H1 (cell line): ENCODE results near the gene MAML3. TPM values are rescaled to one million over a fixed set of nuclear protein-coding genes. Genes with fewer than 3 reads are reported as not detected.

Experiments
- CTCF ChIA-PET: fragments of 300-600 bp; sonication (Branson Sonifier 250); formaldehyde crosslinking; loops from one replicate; lab custom pipeline; 2021; ENCODE audit not compliant: partially characterized antibody; lab: Charles Lee
- POLR2A ChIA-PET: fragments of 300-600 bp; sonication (Branson Sonifier 250); formaldehyde crosslinking; loops from one replicate; lab custom pipeline; 2021; ENCODE audit warnings: inconsistent platforms; ENCODE audit not compliant: partially characterized antibody; lab: Charles Lee
- DNase-seq, 2 experiments: peaks; one replicate each; pipeline versions ENCODE4 v3.0.0 to v3.0.0-alpha.2; 2010 to 2022; ENCODE audit warnings: low spot score in 2 of 2, low read depth in 1 of 2, mixed read lengths in 1 of 2
- FAIRE-seq: peaks from 2 replicates; lab custom pipeline; 2011; peaks lifted over from hg19 to GRCh38; lab: Jason Lieb, UNC
- H2AFZ ChIP-seq: 2 replicates; pipeline ENCODE4 v1.8.1; 2012; ENCODE audit warnings: low read length, inconsistent platforms
- H2AK5ac ChIP-seq: 2 replicates; pipeline ENCODE4 v1.6.1; 2013; ENCODE audit warnings: low read depth, low read length
- H2BK120ac ChIP-seq: replicated peaks from 2 replicates; pipeline ENCODE3; 2013; ENCODE audit warnings: low read depth, low read length, inconsistent platforms
- H2BK12ac ChIP-seq: 2 replicates; pipeline ENCODE4 v1.6.1; 2013; ENCODE audit warnings: low read depth, low read length
- H2BK15ac ChIP-seq: 2 replicates; pipeline ENCODE4 v1.6.1; 2013; ENCODE audit warnings: low read length
- H2BK20ac ChIP-seq: 2 replicates; pipeline ENCODE4 v1.6.1; 2013; ENCODE audit warnings: low read length
- H2BK5ac ChIP-seq: 2 replicates; pipeline ENCODE4 v1.6.1; 2013; ENCODE audit warnings: low read depth, low read length
- H3K14ac ChIP-seq: 2 replicates; pipeline ENCODE4 v1.6.1; 2013; ENCODE audit warnings: inconsistent platforms; ENCODE audit not compliant: insufficient read length
- H3K18ac ChIP-seq: 2 replicates; pipeline ENCODE4 v1.6.1; 2013; ENCODE audit warnings: low read length; ENCODE audit errors: extremely low read depth
- H3K23ac ChIP-seq: 2 replicates; pipeline ENCODE4 v1.6.1; 2013; ENCODE audit warnings: inconsistent platforms; ENCODE audit not compliant: insufficient read length
- H3K23me2 ChIP-seq: 2 replicates; pipeline ENCODE4 v1.6.1; 2013; ENCODE audit warnings: low read depth, low read length
- H3K27ac ChIP-seq: 2 replicates; pipeline ENCODE4 v1.6.1; 2011; ENCODE audit warnings: low read depth, low read length, inconsistent platforms
- H3K27me3 ChIP-seq, 4 experiments: replicated peaks in 1 of 4; 1 replicate in 1 of 4; 2 replicates in 3 of 4; pipeline versions ENCODE4 v1.6.1 to v1.8.1; 2011 to 2013; ENCODE audit warnings: low read length in 3 of 4, mild to moderate bottlenecking in 3 of 4, inconsistent platforms in 2 of 4, mixed read lengths in 2 of 4, moderate library complexity in 1 of 4; ENCODE audit not compliant: control insufficient read depth in 3 of 4, insufficient read depth in 3 of 4; ENCODE audit errors: extremely low read depth in 1 of 4
- H3K36me3 ChIP-seq, 4 experiments: 2 replicates each; pipeline versions ENCODE4 v1.6.1 to v1.8.1; 2011 to 2013; ENCODE audit warnings: mild to moderate bottlenecking in 4 of 4, low read length in 3 of 4, moderate library complexity in 2 of 4, control low read depth in 1 of 4, inconsistent platforms in 1 of 4; ENCODE audit not compliant: insufficient read depth in 4 of 4, control insufficient read depth in 2 of 4
- H3K4ac ChIP-seq: replicated peaks from 2 replicates; pipeline ENCODE3; 2013; ENCODE audit warnings: low read length, low read depth, mixed read lengths, inconsistent platforms; ENCODE audit not compliant: insufficient read length
- H3K4me1 ChIP-seq, 4 experiments: replicated peaks in 1 of 4; 1 replicate in 1 of 4; 2 replicates in 3 of 4; pipeline versions ENCODE4 v1.6.1 to v1.8.1; 2011 to 2013; ENCODE audit warnings: low read length in 3 of 4, inconsistent platforms in 2 of 4, mixed read lengths in 1 of 4; ENCODE audit not compliant: insufficient read depth in 4 of 4, control insufficient read depth in 3 of 4
- H3K4me2 ChIP-seq, 2 experiments: 2 replicates each; pipeline versions ENCODE4 v1.6.1 to v1.8.1; 2011 to 2013; ENCODE audit warnings: low read depth in 2 of 2, low read length in 2 of 2, control low read depth in 1 of 2, inconsistent platforms in 1 of 2, mild to moderate bottlenecking in 1 of 2; ENCODE audit not compliant: insufficient read depth in 1 of 2
- H3K4me3 ChIP-seq, 4 experiments: fragments of 200-600, 300-600 bp in 1 of 4; sonication (generic), shearing (Covaris generic), sonication (Bioruptor Twin) in 1 of 4; 2 replicates each; pipeline versions ENCODE4 v1.5.1 to v1.8.1; 2011 to 2016; ENCODE audit warnings: low read length in 4 of 4, low read depth in 3 of 4, control low read depth in 2 of 4, inconsistent platforms in 2 of 4, mild to moderate bottlenecking in 2 of 4, mixed read lengths in 1 of 4, moderate library complexity in 1 of 4; ENCODE audit not compliant: insufficient read depth in 2 of 4; ENCODE audit errors: extremely low read depth in 1 of 4
- H3K56ac ChIP-seq: replicated peaks from 2 replicates; pipeline ENCODE3; 2013; ENCODE audit warnings: low read depth, mild to moderate bottlenecking, mixed read lengths, low read length, inconsistent platforms; ENCODE audit not compliant: insufficient read length
- H3K79me1 ChIP-seq: 2 replicates; pipeline ENCODE4 v1.6.1; 2013; ENCODE audit warnings: low read depth, low read length, control low read depth
- H3K79me2 ChIP-seq, 2 experiments: 2 replicates each; pipeline versions ENCODE4 v1.6.1 to v1.8.1; 2012 to 2013; ENCODE audit warnings: low read length in 2 of 2, mild to moderate bottlenecking in 2 of 2, inconsistent platforms in 1 of 2; ENCODE audit not compliant: insufficient read depth in 2 of 2, control insufficient read depth in 1 of 2
- H3K9ac ChIP-seq, 4 experiments: replicated peaks in 1 of 4; 1 replicate in 1 of 4; 2 replicates in 3 of 4; pipeline versions ENCODE4 v1.6.1 to v1.8.1; 2011 to 2013; ENCODE audit warnings: low read depth in 3 of 4, low read length in 3 of 4, control low read depth in 2 of 4, mild to moderate bottlenecking in 2 of 4, moderate library complexity in 2 of 4, inconsistent platforms in 1 of 4; ENCODE audit errors: extremely low read depth in 1 of 4
- H3K9me3 ChIP-seq, 2 experiments: 2 replicates each; pipeline versions ENCODE4 v1.6.1 to v1.8.1; 2012 to 2013; ENCODE audit warnings: mild to moderate bottlenecking in 2 of 2, moderate library complexity in 2 of 2, control low read depth in 1 of 2, inconsistent platforms in 1 of 2, low read depth in 1 of 2, low read length in 1 of 2, mixed read lengths in 1 of 2; ENCODE audit not compliant: insufficient read depth in 2 of 2
- H4K20me1 ChIP-seq, 2 experiments: replicated peaks in 1 of 2; 2 replicates each; pipeline versions ENCODE3 to v1.8.1; 2011 to 2013; ENCODE audit warnings: inconsistent platforms in 2 of 2, low read length in 2 of 2, mild to moderate bottlenecking in 1 of 2; ENCODE audit not compliant: insufficient read depth in 2 of 2, control insufficient read depth in 1 of 2
- H4K5ac ChIP-seq: 2 replicates; pipeline ENCODE4 v1.6.1; 2013; ENCODE audit warnings: low read length, low read depth, mixed read lengths, inconsistent platforms; ENCODE audit not compliant: insufficient read length
- H4K8ac ChIP-seq: 2 replicates; pipeline ENCODE4 v1.8.0; 2013; ENCODE audit warnings: mild to moderate bottlenecking, moderate library complexity, low read length, inconsistent platforms; ENCODE audit not compliant: insufficient read depth; ENCODE audit errors: extremely low read depth
- H4K91ac ChIP-seq: replicated peaks from 2 replicates; pipeline ENCODE3; 2013; ENCODE audit warnings: low read length, mixed read lengths, inconsistent platforms; ENCODE audit not compliant: insufficient read length
- ATF2 ChIP-seq: IDR thresholded peaks from 2 replicates; pipeline ENCODE4 v1.6.1; 2012; ENCODE audit warnings: low read length, inconsistent platforms
- BRCA1 ChIP-seq: IDR thresholded peaks from 2 replicates; pipeline ENCODE4 v1.6.1; 2012; ENCODE audit warnings: low read depth, low read length, improper control_type of control experiment
- TBP ChIP-seq: IDR thresholded peaks from 2 replicates; pipeline ENCODE4 v1.6.1; 2011; ENCODE audit warnings: low read depth, low read length, improper control_type of control experiment
- WGBS, 2 experiments: shearing (Covaris generic) in 1 of 2; methylation state at CpG; one replicate each; pipeline versions ENCODE4 v1.1.6 to v1.1.7; 2013 to 2015; ENCODE audit warnings: low lambda C conversion rate in 2 of 2, mixed read lengths in 2 of 2, inconsistent platforms in 1 of 2, low coverage in 1 of 2, missing lambda C conversion rate in 1 of 2; ENCODE audit not compliant: insufficient replicate concordance in 2 of 2, insufficient coverage in 1 of 2, insufficient read length in 1 of 2; ENCODE audit errors: extremely low coverage in 1 of 2, missing lambda C conversion rate in 1 of 2; 5-methylcytosine and 5-hydroxymethylcytosine counted together
- polyA plus RNA-seq, 7 experiments: library from polyadenylated mRNA; depleted of rRNA in 3 of 7; stranded (reverse) in 5 of 7; unstranded in 2 of 7; fragments of >200 nt in 5 of 7; fragments of 200-250 nt in 2 of 7; gene quantifications; 1 replicate in 5 of 7; 2 replicates in 1 of 7; 4 replicates in 1 of 7; pipeline versions ENCODE4 v1.2.1 to v1.2.3, GENCODE V29; 2011 to 2013; ENCODE audit warnings: missing spikeins in 2 of 7, mixed read lengths in 2 of 7
- total RNA-seq: library from RNA; stranded (reverse); fragmentation: NEBNext Ultra II Directional; extraction: Animal tissue kit (Norgen Biotek cat#: 25700); gene quantifications from 2 replicates; pipeline ENCODE4 v1.2.1, GENCODE V29; 2021

MAML3 gene
- total and polyA plus RNA-seq, 2 of the 8 experiments (the other 6 are each of a cell fraction or from before 2014, with no cell fraction given): 2.1 to 5.7 TPM

GRCh38 chr4:140127422-140127821 is 26.6 kb downstream of the MAML3 start:
- CTCF ChIA-PET: interaction anchor here (0.6 to 1.6 kb wide), 4 partner anchors 8 to 532 kb away, joined by 3 to 4 read pairs (median 3); no protein-coding TSS in a partner anchor
- FAIRE-seq (no peak), DNase-seq (no peak)
- H2BK5ac ChIP-seq: no peak overlapping the region
- H3K4me1 ChIP-seq: peaks cover 0 to 3% (median under 1%) of the 10 kb centered on the region in 4 experiments; a peak in 4 of 7 replicates
- H4K8ac ChIP-seq: no peak overlapping the region
- no peaks in the 10 kb centered on the region for H3K36me3 ChIP-seq
- H3K79me2 ChIP-seq: 0 out of 4 replicates have a peak, but pooled peaks cover 0 to 3% of the 10 kb centered on the region in 2 experiments
- H3K14ac ChIP-seq: no peak overlapping the region
- H3K23me2 ChIP-seq: no peaks in the 10 kb centered on the region
- no peaks in the 10 kb centered on the region for H4K20me1 ChIP-seq
- H3K4me2 ChIP-seq: no peak overlapping the region
- no peak overlapping the region for H2BK15ac ChIP-seq
- no peak overlapping the region for H2BK120ac ChIP-seq
- H3K23ac ChIP-seq: no peak overlapping the region
- WGBS, 2 experiments: 95% methylated on average over 2 of the region's 2 CpGs; no CpG with 5 or more reads in 1 of the 2 experiments
- H2AK5ac ChIP-seq: no peak overlapping the region
- H2AFZ ChIP-seq: no peak overlapping the region
- H4K91ac ChIP-seq: no peak overlapping the region
- POLR2A ChIA-PET: no interaction called here
- H4K5ac ChIP-seq: no peak overlapping the region
- no peak overlapping the region for H3K56ac ChIP-seq
- no peak overlapping the region for H3K4me3 ChIP-seq
- no peaks in the 10 kb centered on the region; the same call in 1 of the 2 replicates for H3K79me1 ChIP-seq
- H3K9me3 ChIP-seq: no peaks in the 10 kb centered on the region
- H3K27me3 ChIP-seq: no peaks in the 10 kb centered on the region
- no peak overlapping the region for H3K9ac ChIP-seq
- H2BK12ac ChIP-seq: no peak overlapping the region
- H3K27ac ChIP-seq: no peak overlapping the region
- H3K4ac ChIP-seq: no peak overlapping the region
- H3K18ac ChIP-seq: no peak overlapping the region
- H2BK20ac ChIP-seq: no peak overlapping the region
- no peak for TF ChIP-seq TBP
- no peak for TF ChIP-seq BRCA1
- TF ChIP-seq ATF2: no peak
